HEK293T (cell line): ENCODE data around the gene ATG7.

Experiments
- ARNT ChIP-seq: fragments of 450-650 bp; IDR thresholded peaks from 2 replicates; pipeline ENCODE4 v1.6.1; 2017; ENCODE audit warnings: mild to moderate bottlenecking
- BHLHE40 ChIP-seq: fragments of 450-650 bp; IDR thresholded peaks from 2 replicates; pipeline ENCODE4 v1.6.1; 2016; ENCODE audit warnings: mild to moderate bottlenecking, moderate library complexity, borderline replicate concordance
- ELF4 ChIP-seq: fragments of 450-650 bp; IDR thresholded peaks from 2 replicates; pipeline ENCODE4 v1.6.1; 2017; ENCODE audit warnings: antibody characterized with exemption
- FOXA1 ChIP-seq: fragments of 450-650 bp; IDR thresholded peaks from 2 replicates; pipeline ENCODE4 v1.6.1; 2016; ENCODE audit warnings: mild to moderate bottlenecking
- L3MBTL2 ChIP-seq: fragments of 450-650 bp; conservative IDR thresholded peaks from 2 replicates; pipeline ENCODE4 v1.6.1; 2016; ENCODE audit warnings: mild to moderate bottlenecking
- NFRKB ChIP-seq: fragments of 450-650 bp; IDR thresholded peaks from 2 replicates; pipeline ENCODE4 v1.6.1; 2016; ENCODE audit warnings: mild to moderate bottlenecking, moderate library complexity
- SP1 ChIP-seq: fragments of 450-650 bp; IDR thresholded peaks from 2 replicates; pipeline ENCODE4 v1.6.1; 2017
- TARDBP ChIP-seq: fragments of 450-650 bp; IDR thresholded peaks from 2 replicates; pipeline ENCODE4 v1.6.1; 2016
- ZNF384 ChIP-seq: fragments of 450-650 bp; IDR thresholded peaks from 2 replicates; pipeline ENCODE4 v1.6.1; 2016

GRCh38 chr3:11604139-11604892, 332.1 kb downstream of the ATG7 start:
- TF ChIP-seq BHLHE40: no peak
- TF ChIP-seq L3MBTL2: no peak
- no peak for TF ChIP-seq ELF4
- no peak for TF ChIP-seq SP1
- no peak for TF ChIP-seq NFRKB
- no peak for TF ChIP-seq ARNT
- no peak for TF ChIP-seq FOXA1
- TF ChIP-seq ZNF384: no peak
- no peak for TF ChIP-seq TARDBP
